ENCODE results near the gene AKAP17A.
A peak's percentile ranks its signal among the peaks of the same experiment; 100 is the strongest.

AKAP17A gene

GRCh38 chrX:1606496-1606895 lies 15.1 kb downstream of the AKAP17A start:
- TF ChIP-seq CTCF (IDR thresholded peaks at IDR 0.05; ENCODE audit: insufficient read depth, low read length) (no peak), REST (IDR thresholded peaks at IDR 0.05; ENCODE audit: insufficient replicate concordance, low read depth) (no peak), GABPA (IDR thresholded peaks at IDR 0.05; ENCODE audit: low read depth) (no peak), POLR2AphosphoS5 (IDR thresholded peaks at IDR 0.05; ENCODE audit: low read depth) (no peak), SPI1 (IDR thresholded peaks at IDR 0.05; ENCODE audit: borderline replicate concordance, low read depth) (no peak)
- Histone ChIP-seq H3K27me3 (ENCODE audit: insufficient read depth, poor library complexity, severe bottlenecking) (no peaks in the 10 kb centered on the region), H3K27ac (replicated peaks) (no peak overlapping the region), H3K4me3 (replicated peaks; ENCODE audit: insufficient read depth, low read length) (no peak overlapping the region)
- DNase-seq (ENCODE audit: low read depth in 1 of 2, low spot score in 1 of 2): no peak

GRCh38 chrX:1609311-1609710 lies 17.9 kb downstream of the AKAP17A start:
- no peak for TF ChIP-seq POLR2AphosphoS5 (IDR thresholded peaks at IDR 0.05; ENCODE audit: low read depth)
- Histone ChIP-seq H3K27ac (replicated peaks) (no peak overlapping the region), H3K27me3 (ENCODE audit: insufficient read depth, poor library complexity, severe bottlenecking) (no peaks in the 10 kb centered on the region), H3K4me3 (replicated peaks; ENCODE audit: insufficient read depth, low read length) (no peak overlapping the region)
- DNase-seq (ENCODE audit: low read depth in 1 of 2, low spot score in 1 of 2): no peak

GRCh38 chrX:1609762-1610161 lies 18.4 kb downstream of the AKAP17A start:
- no peak for DNase-seq (ENCODE audit: low read depth in 1 of 2, low spot score in 1 of 2)
- TF ChIP-seq POLR2AphosphoS5 (IDR thresholded peaks at IDR 0.05; ENCODE audit: low read depth) (no peak), GABPA (IDR thresholded peaks at IDR 0.05; ENCODE audit: low read depth) (no peak), CTCF (IDR thresholded peaks at IDR 0.05; ENCODE audit: insufficient read depth, low read length) (no peak), REST (IDR thresholded peaks at IDR 0.05; ENCODE audit: insufficient replicate concordance, low read depth) (no peak), SPI1 (IDR thresholded peaks at IDR 0.05; ENCODE audit: borderline replicate concordance, low read depth) (no peak)
- Histone ChIP-seq H3K4me3 (replicated peaks; ENCODE audit: insufficient read depth, low read length) (no peak overlapping the region), H3K27ac (replicated peaks) (no peak overlapping the region), H3K27me3 (ENCODE audit: insufficient read depth, poor library complexity, severe bottlenecking) (no peaks in the 10 kb centered on the region)

- no peak overlapping the region for H3K4me3 ChIP-seq (replicated peaks; ENCODE audit: insufficient read depth, low read length)
- no peak for DNase-seq (ENCODE audit: low read depth in 1 of 2, low spot score in 1 of 2)
- peak overlapping the region; percentile 11; the same call in 1 of the 2 replicates for H3K27ac ChIP-seq (replicated peaks)
- H3K27me3 ChIP-seq (ENCODE audit: insufficient read depth, poor library complexity, severe bottlenecking): no peaks in the 10 kb centered on the region
- TF ChIP-seq GABPA (IDR thresholded peaks at IDR 0.05; ENCODE audit: low read depth) (no peak), REST (IDR thresholded peaks at IDR 0.05; ENCODE audit: insufficient replicate concordance, low read depth) (no peak), SPI1 (IDR thresholded peaks at IDR 0.05; ENCODE audit: borderline replicate concordance, low read depth) (no peak), POLR2AphosphoS5 (IDR thresholded peaks at IDR 0.05; ENCODE audit: low read depth) (no peak), CTCF (IDR thresholded peaks at IDR 0.05; ENCODE audit: insufficient read depth, low read length) (no peak)
Measured at GRCh38 chrX:1610166-1610565, 18.8 kb downstream of the AKAP17A start.

Measured in HL-60 (cell line).